NCI-H526 (cell line): Measurements from ENCODE around the gene B4GALT6.
"Not testable (repeated sequence)": the region's sequence is repeated elsewhere in the genome, so short reads cannot be mapped to it uniquely, and the experiment has no call there.

Source experiments
- DNase-seq, 2 experiments: peaks; one replicate each; lab custom pipeline; 2025; lab: John Stamatoyannopoulos, UW

The B4GALT6 gene

GRCh38 chr18:31684279-31685096 is at the start of gene B4GALT6:
B4GALT6 (minus strand) TSS chr18:31684581; CDS start chr18:31684426, 155 bp downstream.
- DNase-seq, result peak in 1 of 2 experiments; percentile 67

GRCh38 chr18:31731628-31732027 is 47.2 kb upstream of the B4GALT6 start:
- DNase-seq, result no peak

DNA sequence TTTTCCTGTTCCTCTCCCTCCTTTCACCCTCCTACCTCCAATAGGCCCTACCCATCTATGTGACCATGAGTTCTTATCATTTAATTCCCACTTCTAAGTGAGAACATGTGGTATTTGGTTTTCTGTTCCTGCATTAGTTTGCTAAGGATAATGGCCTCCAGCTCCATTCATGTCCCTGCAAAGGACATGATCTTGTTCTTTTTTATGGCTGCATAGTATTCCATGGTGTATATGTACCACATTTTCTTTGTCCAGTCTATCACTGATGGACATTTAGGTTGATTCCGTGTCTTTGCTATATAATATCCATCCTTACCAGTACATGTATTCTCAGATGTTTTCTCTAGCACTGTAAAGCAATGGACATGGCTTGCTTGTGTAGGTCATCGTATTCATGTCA is 44.8 kb upstream of the B4GALT6 start:
- DNase-seq, result not testable (repeated sequence)

DNA sequence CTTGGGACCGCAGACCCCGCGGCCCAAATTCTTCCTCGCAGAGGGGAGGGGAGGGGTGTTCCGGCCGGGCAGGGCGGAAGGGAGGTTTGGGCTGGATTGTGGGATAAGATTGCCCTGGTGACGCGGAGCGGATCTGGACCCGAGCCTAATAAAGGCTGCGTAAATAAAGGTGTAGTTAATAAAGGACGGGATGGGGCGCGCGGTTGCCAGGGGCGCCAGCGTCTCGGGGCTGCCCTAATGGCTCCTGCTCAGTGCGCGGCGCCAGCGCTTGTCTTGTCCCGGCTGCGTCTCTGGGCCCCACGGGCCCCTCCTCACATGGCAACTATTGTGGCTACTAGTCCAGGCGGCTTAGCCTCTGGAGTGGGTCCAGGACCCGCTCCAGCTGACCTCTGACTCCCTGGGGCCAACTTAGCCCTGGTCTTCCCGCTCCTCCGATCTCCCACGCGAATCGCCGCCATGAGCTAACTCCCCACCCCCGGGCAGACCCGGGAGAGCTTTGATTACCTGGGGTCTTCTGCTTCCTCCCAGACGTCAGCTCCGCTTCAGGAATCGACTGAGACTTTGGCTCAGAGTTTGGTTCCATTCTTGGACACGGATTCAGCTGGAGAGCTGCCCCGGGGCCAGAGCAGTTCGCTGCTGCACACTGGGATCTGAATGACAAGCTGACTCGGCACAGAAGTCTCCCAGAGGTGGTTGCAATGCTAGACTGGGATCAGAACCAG is 39.8 kb upstream of the B4GALT6 start:
- DNase-seq, result peak in 1 of 2 experiments; percentile 33

DNA sequence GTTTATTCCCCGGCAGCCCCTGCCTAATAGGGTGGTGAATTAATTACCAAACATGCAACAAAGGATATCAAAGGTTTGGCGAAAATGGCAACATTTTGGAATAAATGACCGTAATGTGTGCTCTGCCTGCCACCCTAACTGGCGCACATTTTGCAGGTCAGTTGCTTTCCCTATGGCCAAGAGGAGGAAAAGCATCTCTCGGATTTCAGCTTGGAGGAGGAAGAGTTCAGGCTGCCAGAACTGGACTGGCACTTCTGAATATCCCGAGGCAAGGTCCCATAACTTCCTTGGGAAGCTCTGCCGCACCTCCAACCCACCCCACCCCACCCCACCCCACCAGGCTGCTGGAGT is 39.2 kb upstream of the B4GALT6 start:
- DNase-seq, result peak in 1 of 2 experiments; percentile 33

DNA sequence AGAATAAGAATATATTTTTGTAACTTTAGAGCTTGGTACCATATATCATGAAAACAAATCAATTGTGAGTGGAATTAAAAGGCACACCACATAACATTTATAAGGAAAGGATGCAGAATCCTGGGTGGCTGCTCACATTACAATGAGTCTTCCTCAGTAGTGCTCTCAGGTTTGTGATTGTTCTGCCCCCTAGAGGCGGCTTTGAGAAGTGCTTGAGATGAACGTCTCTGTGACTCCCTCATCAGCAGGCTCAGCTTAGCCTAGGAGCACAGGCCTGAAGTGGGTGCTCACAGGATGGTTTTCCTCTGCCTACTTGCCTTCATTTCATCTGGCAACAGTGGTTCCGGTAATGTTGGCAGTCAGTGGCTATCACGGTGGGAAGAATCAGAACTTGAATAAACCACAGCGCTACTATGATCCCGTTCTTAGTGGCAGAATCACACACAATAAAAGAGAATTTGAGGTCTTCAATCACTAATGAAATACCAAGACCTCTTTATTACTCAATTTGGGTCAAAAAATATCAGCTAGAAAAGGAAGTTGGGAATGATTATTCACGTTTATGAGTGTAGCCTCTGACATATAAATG is 38.1 kb upstream of the B4GALT6 start:
- peak; percentile 82 to 85 for DNase-seq

DNA sequence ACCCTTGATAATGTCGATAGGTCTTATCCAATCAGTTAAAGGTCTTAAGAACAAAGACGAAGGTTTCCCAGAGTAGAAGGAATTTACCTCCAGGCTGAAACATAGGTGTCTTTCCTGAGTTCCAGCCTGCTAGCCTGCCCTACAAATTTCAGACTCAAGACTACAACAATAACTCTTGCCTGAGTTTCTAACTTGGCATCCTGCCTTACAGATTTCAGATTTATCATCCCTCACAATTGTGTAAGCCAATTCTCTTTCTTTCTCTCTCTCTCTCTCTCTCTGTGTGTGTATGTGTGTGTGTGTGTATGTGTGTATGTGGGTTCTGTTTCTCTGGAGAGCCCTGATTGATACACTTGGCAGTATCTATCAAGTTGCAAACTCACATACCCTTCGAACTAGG is 37.2 kb upstream of the B4GALT6 start:
- DNase-seq, result no peak

DNA sequence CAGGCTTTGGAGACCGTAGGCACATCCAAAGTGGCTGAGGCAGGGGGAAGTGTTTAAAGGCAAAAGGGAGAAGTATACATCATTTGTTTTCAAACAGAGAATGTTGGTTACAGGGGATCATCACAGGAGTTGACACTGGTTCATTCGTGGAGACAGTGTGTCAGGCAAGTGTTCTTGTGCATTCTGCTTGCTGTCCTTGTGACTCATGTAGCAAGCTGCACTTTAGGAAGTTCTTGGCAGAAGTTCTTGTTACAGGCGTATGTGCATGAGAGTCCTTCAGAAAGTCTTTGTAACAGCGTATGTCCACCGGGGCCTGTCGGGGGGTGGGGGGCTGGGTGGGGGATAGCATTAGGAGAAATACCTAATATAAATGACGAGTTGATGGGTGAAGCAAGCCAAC is 36.5 kb upstream of the B4GALT6 start:
- no peak for DNase-seq

- DNase-seq, result no peak
Observed at GRCh38 chr18:31719363-31720006, 35.1 kb upstream of the B4GALT6 start.

GRCh38 chr18:31718386-31718785 is 34.0 kb upstream of the B4GALT6 start:
- DNase-seq, result no peak

DNA sequence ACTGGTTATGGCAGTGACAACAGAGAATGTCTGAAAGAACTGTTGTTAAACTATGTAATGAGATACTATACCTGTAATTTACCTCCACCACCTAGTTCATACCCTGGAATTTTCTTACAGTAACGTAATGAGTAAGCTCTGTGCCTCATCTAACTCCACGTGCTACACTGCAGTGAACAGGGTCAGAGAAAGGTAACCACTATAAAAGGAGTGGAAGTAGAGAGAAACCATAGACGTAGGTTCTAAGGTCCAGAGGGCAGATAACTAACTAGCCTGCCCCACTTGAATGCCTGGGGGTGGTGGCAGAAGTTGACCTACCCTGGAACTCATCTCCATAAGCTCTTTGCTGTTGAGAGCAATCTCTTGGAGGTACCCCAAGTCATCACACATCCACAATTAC is 32.0 kb upstream of the B4GALT6 start:
- no peak for DNase-seq

GRCh38 chr18:31711365-31712172 is 27.2 kb upstream of the B4GALT6 start:
- no peak for DNase-seq

- DNase-seq, result peak in 1 of 2 experiments; percentile 2
Observed at GRCh38 chr18:31710826-31711225, 26.4 kb upstream of the B4GALT6 start.

DNA sequence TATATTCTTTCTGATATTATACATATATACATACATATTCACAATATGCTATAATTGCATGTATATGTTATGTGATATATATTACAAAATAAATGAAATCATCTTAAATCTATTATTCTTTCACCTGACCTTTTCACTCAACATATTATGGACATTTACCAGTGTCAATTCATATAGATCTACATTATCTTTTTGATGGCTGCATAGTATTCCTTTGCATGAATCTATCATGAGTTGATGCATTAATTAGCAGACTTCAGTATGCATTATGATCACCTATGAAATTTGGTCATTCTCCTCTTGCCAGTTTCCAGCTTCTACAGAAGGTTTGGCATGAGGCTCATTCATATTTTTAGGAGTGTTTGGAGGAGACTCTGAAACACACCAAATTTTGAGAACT is 23.4 kb upstream of the B4GALT6 start:
- no peak for DNase-seq

DNA sequence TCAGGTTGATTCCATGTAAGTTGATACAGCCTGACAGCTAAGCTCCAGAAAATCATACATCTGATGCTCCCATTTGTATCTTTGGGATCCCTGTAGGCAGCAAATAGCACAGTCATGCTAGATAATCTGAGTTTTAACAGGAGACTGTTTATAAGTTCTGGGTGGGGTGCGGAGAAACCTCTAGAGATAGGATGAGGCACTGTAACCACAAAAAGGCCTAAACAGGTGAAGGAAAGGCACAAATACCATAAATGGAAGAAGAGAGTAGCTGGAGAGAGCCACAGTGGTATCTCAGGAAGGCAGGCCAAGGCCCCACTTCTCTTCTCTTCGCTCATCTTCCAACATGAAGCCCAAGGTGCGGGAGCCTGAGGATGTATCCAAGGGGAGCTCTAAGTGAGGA is 18.1 kb upstream of the B4GALT6 start:
- no peak for DNase-seq

DNA sequence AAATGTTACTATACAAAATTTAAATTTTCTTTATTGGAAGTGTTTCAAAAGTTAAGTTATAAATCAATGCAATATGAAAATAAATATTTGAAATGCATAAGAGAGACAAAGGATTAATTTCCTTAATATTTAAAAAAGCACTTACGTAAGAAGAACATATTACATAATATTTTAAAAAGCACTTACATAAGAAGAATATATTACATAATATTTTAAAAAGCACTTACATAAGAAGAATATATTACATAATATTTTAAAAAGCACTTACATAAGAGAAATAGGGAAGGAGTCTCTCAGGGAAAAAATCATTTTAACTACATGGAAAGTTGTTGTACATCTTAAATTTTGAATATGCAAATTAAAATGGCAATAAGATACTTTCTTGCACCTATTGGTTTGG is 17.4 kb upstream of the B4GALT6 start:
- no peak for DNase-seq

GRCh38 chr18:31700990-31701389 is 16.6 kb upstream of the B4GALT6 start:
- no peak for DNase-seq

- DNase-seq, result no peak
Observed at GRCh38 chr18:31697351-31698298, 13.2 kb upstream of the B4GALT6 start.

DNA sequence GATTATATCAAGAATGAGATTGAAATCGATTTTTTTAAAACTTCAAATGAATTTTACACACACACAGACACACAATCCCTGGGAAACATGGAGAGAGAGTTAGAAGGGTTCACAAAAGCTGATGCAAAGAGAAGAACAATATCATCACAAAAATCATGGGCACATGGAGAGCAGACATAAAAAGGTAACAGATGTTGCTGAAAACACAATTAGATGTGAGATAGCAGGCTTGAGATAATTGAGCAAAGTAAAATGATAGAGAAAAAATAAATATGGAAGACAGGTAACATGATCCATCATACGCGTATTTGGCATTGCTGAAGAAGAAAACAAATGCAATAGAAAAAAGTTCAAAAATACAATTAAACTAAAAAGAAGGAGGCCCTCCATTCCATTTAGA is 11.6 kb upstream of the B4GALT6 start:
- DNase-seq, result no peak

GRCh38 chr18:31694297-31694696 is 9.9 kb upstream of the B4GALT6 start:
- DNase-seq, result no peak

DNA sequence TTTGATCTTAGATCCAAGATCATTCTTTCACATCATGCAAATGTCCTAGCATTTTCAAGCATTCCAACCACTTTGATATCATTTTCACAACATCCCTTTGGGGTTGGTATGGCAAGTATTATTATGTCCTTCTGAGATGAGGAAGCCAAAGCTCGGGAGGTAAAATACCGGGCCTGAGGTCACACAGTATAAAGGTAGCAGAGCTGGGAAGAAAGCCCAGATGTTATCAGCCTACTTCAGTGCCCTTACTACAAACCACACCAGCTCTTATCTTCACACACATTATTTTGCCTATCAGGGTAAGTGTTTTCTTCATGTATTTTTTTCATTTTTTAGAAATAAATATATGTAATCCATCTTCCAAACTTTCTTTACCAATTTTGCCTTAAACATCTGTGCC is 4.2 kb upstream of the B4GALT6 start:
- no peak for DNase-seq
